Sciatic nerve (tissue), 2 donors: ENCODE data around the gene MDM4. TPM values are rescaled to one million over a fixed set of nuclear protein-coding genes. Genes with fewer than 3 reads are reported as not detected.

Experiments used
- ATAC-seq: fragments of 200-7000 bp; cut with Tn5 transposase; one replicate; pipeline ENCODE4 v1.9.1; 2020; ENCODE audit warnings: mild to moderate bottlenecking, moderate library complexity
- DNase-seq: peaks from one replicate; pipeline ENCODE4 v3.0.0-alpha.2; 2020; ENCODE audit warnings: low spot score
- intact Hi-C: fragments of 100-400 bp; cut with DNase I; formaldehyde crosslinking; loops from one replicate; pipeline ENCODE4 v1.14.2; 2022
- total RNA-seq: library from RNA; stranded (reverse); fragmentation: NEBNext Ultra II Directional; extraction: Animal tissue kit (Norgen Biotek cat#: 25700); gene quantifications from one replicate; pipeline ENCODE4 v1.2.1, GENCODE V29; 2021
- donor health status: DM: no; HTN: no; CAD: no.
- donor health status: DM: no; HTN: no; CAD: no.

The MDM4 gene, protein sequence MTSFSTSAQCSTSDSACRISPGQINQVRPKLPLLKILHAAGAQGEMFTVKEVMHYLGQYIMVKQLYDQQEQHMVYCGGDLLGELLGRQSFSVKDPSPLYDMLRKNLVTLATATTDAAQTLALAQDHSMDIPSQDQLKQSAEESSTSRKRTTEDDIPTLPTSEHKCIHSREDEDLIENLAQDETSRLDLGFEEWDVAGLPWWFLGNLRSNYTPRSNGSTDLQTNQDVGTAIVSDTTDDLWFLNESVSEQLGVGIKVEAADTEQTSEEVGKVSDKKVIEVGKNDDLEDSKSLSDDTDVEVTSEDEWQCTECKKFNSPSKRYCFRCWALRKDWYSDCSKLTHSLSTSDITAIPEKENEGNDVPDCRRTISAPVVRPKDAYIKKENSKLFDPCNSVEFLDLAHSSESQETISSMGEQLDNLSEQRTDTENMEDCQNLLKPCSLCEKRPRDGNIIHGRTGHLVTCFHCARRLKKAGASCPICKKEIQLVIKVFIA
- total RNA-seq: 157 TPM

DNA sequence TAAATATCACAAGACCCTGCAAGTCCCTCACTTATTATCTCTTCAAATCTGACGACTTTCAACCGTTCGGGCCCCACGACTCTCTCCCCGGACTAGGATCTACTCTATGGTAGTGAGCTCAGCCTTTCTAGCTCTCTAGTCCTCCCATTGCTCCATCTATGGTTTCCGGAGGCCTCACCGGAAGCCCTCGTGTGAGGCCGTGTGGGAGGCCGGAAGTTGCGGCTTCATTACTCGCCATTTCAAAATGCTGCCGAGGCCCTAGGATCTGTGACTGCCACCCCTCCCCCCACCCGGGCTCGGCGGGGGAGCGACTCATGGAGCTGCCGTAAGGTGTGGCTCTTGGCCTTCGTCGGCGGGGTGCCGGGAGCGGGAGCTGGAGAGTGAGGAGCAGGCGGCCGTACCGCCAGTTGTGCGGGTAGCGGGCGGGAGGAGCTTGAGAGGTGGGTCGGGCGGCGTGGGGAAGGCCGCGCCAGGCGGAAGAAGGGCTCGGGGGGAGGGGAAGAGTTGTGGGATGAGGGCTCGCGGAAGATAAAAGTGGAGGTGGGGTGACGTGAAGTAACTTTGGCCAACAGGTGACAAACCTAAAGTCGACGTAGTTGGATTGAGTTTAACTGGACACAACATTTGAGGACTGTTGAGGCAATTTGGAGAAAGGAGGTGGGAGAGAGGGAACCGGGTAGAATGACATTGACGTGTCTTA is at the start of gene MDM4:
MDM4 (plus strand) TSS at position 227 of the 700 bp plus-strand sequence. CDS start 9,113 bp downstream, outside the sequence.
- intact Hi-C loops: no loop called here
- DNase-seq (peak; percentile 92), ATAC-seq (peak; percentile 98)

DNA sequence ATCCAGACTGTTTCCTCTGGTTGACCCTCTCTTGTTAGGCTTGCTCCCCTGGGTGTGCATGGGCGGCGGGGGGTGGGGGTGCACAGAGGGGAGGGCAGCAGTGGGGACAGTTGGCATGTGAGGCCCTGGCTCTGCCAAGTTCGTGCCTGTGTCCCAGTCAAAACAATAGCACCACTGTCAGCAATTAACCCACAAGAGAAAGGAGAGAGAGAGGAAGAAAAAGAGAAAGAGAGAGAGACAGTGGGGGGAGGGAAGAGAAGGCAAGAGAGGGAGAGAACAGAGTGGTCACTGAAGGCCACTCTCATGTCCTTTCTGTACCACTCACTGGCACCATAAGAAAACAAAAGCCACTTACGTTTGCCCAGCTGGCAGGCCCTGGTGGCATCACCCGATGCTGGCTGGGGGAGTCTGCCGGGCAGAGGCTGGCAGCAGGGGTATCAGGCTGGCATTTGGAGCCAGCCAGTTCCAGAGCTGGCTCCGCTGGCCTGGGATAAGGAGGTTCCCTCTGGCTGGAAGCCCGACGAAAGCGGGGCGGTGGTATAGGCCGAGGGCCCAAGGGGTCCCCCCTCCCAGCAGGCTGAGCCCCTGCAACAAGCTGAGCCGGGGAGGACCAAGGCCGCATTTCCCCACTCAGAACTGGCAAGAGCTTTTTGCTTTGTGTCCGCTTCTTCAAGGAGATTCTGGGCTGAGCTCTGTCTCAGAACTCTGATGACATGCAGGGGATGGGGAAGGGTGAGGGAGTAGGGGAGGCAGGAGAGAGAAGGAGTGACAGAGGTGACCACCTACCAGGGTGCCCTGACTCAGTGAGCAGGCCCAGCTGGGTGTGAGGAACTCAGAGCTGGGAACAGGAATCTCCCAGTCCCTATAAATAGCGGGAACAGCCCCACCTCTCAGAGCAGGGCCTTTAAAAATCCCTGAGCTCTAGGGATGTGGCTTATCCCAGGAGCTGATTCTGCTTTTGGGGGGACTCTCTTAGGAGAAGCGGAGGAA is 49.5 kb upstream of the MDM4 start:
- ATAC-seq (peak; percentile 34), DNase-seq (no peak)
- intact Hi-C loops: no loop called here

GRCh38 chr1:204468206-204468605 is 48.0 kb upstream of the MDM4 start:
- ATAC-seq (no peak), DNase-seq (no peak)
- intact Hi-C loops: no loop called here

- no peak for ATAC-seq
- no peak for DNase-seq
- intact Hi-C loops: no loop called here
Measured at GRCh38 chr1:204468766-204469302, 47.4 kb upstream of the MDM4 start.

DNA sequence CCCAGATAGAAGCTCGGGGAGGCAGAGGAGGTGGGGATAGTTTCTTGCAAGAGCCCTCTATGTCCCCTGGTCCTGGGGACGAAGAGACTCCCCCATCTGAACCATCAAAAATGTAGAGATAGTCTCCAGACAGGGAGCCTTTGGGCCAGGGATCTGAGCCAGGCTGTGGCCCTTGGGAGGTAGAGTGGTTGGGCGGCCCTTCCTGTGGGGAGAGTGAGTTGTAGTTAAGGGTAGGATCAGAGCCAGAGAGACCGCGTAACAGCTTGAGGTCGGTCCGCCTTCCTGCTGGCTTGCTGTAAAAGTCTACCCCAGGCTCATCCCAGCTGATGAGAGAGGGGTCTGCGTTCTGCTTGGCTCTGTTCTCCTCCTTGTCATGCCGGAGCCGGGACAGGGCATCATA is 46.9 kb upstream of the MDM4 start:
- ATAC-seq: no peak
- no peak for DNase-seq
- intact Hi-C loops: no loop called here

DNA sequence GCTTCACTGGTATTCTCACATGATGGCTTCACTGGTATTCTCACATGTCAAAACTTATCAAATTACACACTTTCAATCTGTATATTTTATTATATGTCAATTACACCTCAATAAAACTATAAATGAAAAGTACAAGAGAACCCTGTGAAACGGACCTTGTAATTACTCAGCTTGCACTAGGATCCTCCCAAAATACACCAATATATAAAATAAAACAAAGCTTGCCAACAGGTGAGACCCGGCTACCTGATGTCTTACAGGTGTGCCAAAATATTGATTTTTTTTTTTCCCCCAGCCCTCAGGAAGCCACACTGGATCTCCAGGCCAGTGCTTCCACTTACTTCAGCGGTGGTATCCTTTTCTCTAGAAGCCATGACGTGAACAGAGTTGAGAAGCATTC is 44.5 kb upstream of the MDM4 start:
- intact Hi-C loops: no loop called here
- ATAC-seq (no peak), DNase-seq (no peak)

DNA sequence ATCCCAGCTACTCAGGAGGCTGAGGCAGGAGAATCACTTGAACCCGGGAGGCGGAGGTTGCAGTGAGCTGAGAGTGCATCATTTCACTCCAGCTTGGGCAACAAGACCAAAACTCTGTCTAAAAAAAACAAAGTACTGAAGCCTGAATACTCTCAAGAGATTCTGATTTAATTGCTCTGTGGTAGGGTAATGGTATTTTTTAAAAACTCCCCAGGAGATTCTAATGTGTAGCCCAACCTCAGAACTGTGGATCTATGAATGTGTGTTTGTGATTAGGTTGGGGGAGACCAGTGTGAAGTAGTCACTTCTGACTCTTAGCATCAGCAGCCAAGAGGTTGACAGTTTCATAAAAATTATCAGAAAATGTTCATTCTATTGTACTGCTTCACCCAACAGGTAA is 43.5 kb upstream of the MDM4 start:
- ATAC-seq: no peak

GRCh38 chr1:204473400-204473965 is 42.7 kb upstream of the MDM4 start:
- no peak for DNase-seq
- intact Hi-C loops: no loop called here
- ATAC-seq: no peak

More for the DNA sequence above, 43.5 kb upstream of the MDM4 start:
- intact Hi-C loops: no loop called here
- no peak for DNase-seq

GRCh38 chr1:204475656-204476432 is 40.4 kb upstream of the MDM4 start:
- ATAC-seq: no peak
- intact Hi-C loops: no loop called here
- no peak for DNase-seq

DNA sequence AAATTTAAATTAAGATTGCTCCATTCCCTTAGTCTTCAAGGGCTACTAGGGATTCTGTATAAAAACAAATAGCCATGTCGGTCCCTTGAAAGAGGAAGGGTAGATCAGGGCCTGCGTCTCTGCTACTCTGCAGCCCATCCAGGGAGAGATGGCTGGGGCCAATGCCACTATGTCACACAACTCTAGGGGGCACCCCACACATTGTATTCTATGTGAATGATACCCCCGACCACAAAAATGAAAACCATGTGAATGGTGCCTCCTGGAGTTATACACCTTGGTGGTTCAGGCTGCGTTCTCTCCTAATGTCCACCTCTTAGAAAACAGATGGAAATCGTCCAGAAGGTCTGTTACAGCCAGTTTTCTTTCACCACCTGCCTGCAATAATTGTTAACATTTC is 39.6 kb upstream of the MDM4 start:
- DNase-seq (no peak), ATAC-seq (no peak)
- intact Hi-C loops: no loop called here

- ATAC-seq (no peak), DNase-seq (no peak)
- intact Hi-C loops: no loop called here
Measured at GRCh38 chr1:204477036-204477740, 39.0 kb upstream of the MDM4 start.

GRCh38 chr1:204478172-204478899 is 37.9 kb upstream of the MDM4 start:
- intact Hi-C loops: no loop called here
- ATAC-seq (no peak), DNase-seq (no peak)

GRCh38 chr1:204478921-204479320 is 37.3 kb upstream of the MDM4 start:
- DNase-seq: no peak
- intact Hi-C loops: no loop called here
- ATAC-seq: no peak

GRCh38 chr1:204479387-204480136 is 36.6 kb upstream of the MDM4 start:
- ATAC-seq: no peak
- intact Hi-C loops: no loop called here
- DNase-seq: no peak

- DNase-seq: no peak
- ATAC-seq: peak; percentile 10
Measured at GRCh38 chr1:204480515-204480914, 35.7 kb upstream of the MDM4 start.

DNA sequence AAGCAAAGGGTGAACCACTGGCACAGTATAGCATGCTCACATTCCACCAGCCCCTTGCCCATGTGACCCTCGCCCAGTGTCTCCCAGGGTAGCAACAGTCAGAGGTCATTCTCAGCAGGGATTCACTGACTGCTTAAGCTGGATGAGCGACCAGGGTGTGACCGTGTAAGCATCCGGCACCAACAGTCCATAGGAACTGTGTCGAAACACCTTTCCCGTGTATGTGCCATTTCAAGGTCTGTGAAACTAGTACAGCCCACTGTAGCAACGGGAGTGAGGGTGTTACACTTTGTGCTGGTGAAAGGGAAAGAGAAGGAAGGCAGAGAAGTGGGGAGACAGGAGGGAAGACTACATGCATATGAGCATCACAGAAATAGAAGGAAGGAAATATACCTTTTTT is 32.4 kb upstream of the MDM4 start:
- intact Hi-C loops: no loop called here
- no peak for ATAC-seq
- DNase-seq: no peak

More at GRCh38 chr1:204480515-204480914, 35.7 kb upstream of the MDM4 start:
- intact Hi-C loops: no loop called here
